GM18909 (cell line): Measurements from ENCODE around the gene SLC25A26.

Experiments
- ATAC-seq: cut with Tn5 transposase; IDR thresholded peaks from one replicate; pipeline ENCODE4 v1.9.1; 2021; ENCODE audit warnings: mild to moderate bottlenecking; ENCODE audit not compliant: unreplicated experiment, poor library complexity

The SLC25A26 gene

GRCh38 chr3:66362541-66362941 is 141.7 kb downstream of the SLC25A26 start:
- ATAC-seq = no peak

- no peak for ATAC-seq
Observed at GRCh38 chr3:66363148-66363547, 142.3 kb downstream of the SLC25A26 start.

GRCh38 chr3:66365080-66365479 is 144.3 kb downstream of the SLC25A26 start:
- no peak for ATAC-seq

- ATAC-seq = no peak
Observed at GRCh38 chr3:66366747-66367146, 145.9 kb downstream of the SLC25A26 start.

- ATAC-seq = no peak
Observed at GRCh38 chr3:66367979-66368378, 147.2 kb downstream of the SLC25A26 start.

GRCh38 chr3:66370179-66370578 is 149.4 kb downstream of the SLC25A26 start:
- no peak for ATAC-seq

GRCh38 chr3:66371432-66371831 is 150.6 kb downstream of the SLC25A26 start:
- no peak for ATAC-seq

GRCh38 chr3:66372681-66373350 is 152.0 kb downstream of the SLC25A26 start:
- no peak for ATAC-seq

GRCh38 chr3:66376568-66376967 is 155.8 kb downstream of the SLC25A26 start:
- ATAC-seq = no peak

GRCh38 chr3:66377800-66378199 is 157.0 kb downstream of the SLC25A26 start:
- ATAC-seq = no peak

GRCh38 chr3:66378256-66378655 is 157.5 kb downstream of the SLC25A26 start:
- peak; percentile 57 for ATAC-seq

GRCh38 chr3:66379565-66379964 is 158.8 kb downstream of the SLC25A26 start:
- ATAC-seq = no peak

- no peak for ATAC-seq
Observed at GRCh38 chr3:66380200-66380932, 159.6 kb downstream of the SLC25A26 start.

GRCh38 chr3:66381626-66382025 is 160.8 kb downstream of the SLC25A26 start:
- ATAC-seq = no peak

GRCh38 chr3:66382142-66382541 is 161.3 kb downstream of the SLC25A26 start:
- no peak for ATAC-seq

- ATAC-seq = no peak
Observed at GRCh38 chr3:66383023-66383422, 162.2 kb downstream of the SLC25A26 start.

- ATAC-seq = no peak
Observed at GRCh38 chr3:66383998-66384745, 163.4 kb downstream of the SLC25A26 start.

GRCh38 chr3:66385066-66385465 is 164.3 kb downstream of the SLC25A26 start:
- ATAC-seq = no peak

GRCh38 chr3:66386011-66386924 is 165.5 kb downstream of the SLC25A26 start:
- ATAC-seq = peak; percentile 92
